Tibial artery (tissue), 4 donors: ENCODE data around the gene C1orf198.

Source experiments
- DNase-seq, 2 donors: peaks; one replicate each; pipeline ENCODE4 v3.0.0-alpha.2; 2019
- H3K27ac ChIP-seq, 2 donors: fragments of 200-600 bp; sonication (generic) in 1 of 2; 1 replicate in 1 of 2; 2 replicates in 1 of 2; pipeline ENCODE4 v1.5.1; 2018 to 2019; ENCODE audit warnings: mild to moderate bottlenecking in 1 of 2
- H3K27me3 ChIP-seq, 2 donors: fragments of 200-600 bp; sonication (generic) in 1 of 2; one replicate each; pipeline versions ENCODE4 v1.5.1 to v1.6.0; 2016 to 2019
- H3K36me3 ChIP-seq, 3 donors: fragments of 200-600 bp; sonication (generic) in 2 of 3; one replicate each; pipeline ENCODE4 v1.5.1; 2016 to 2019; ENCODE audit warnings: mild to moderate bottlenecking in 2 of 3
- H3K4me1 ChIP-seq, 4 donors: fragments of 200-600 bp; sonication (generic) in 2 of 4; 1 replicate in 3 of 4; 2 replicates in 1 of 4; pipeline ENCODE4 v1.5.1; 2016 to 2019
- H3K4me3 ChIP-seq, 2 donors: fragments of 200-600 bp; sonication (generic) in 1 of 2; 1 replicate in 1 of 2; 2 replicates in 1 of 2; pipeline ENCODE4 v1.5.1; 2018 to 2019; ENCODE audit warnings: mild to moderate bottlenecking in 2 of 2
- H3K9me3 ChIP-seq, 3 donors: fragments of 200-600 bp; sonication (generic) in 1 of 3; one replicate each; pipeline ENCODE4 v1.5.1; 2016 to 2019
- CTCF ChIP-seq, 2 experiments: fragments of 200-600 bp in 1 of 2; fragments of 450-650 bp in 1 of 2; IDR thresholded peaks; one replicate each; pipeline ENCODE4 v1.5.1; 2017 to 2019; ENCODE audit warnings: antibody characterized with exemption in 2 of 2, mild to moderate bottlenecking in 1 of 2, moderate library complexity in 1 of 2
- intact Hi-C: fragments of 100-400 bp; cut with DNase I; formaldehyde crosslinking; loops from one replicate; pipeline ENCODE4 v1.15.0; 2023; ENCODE audit warnings: low total_unique reads

C1orf198 gene

DNA sequence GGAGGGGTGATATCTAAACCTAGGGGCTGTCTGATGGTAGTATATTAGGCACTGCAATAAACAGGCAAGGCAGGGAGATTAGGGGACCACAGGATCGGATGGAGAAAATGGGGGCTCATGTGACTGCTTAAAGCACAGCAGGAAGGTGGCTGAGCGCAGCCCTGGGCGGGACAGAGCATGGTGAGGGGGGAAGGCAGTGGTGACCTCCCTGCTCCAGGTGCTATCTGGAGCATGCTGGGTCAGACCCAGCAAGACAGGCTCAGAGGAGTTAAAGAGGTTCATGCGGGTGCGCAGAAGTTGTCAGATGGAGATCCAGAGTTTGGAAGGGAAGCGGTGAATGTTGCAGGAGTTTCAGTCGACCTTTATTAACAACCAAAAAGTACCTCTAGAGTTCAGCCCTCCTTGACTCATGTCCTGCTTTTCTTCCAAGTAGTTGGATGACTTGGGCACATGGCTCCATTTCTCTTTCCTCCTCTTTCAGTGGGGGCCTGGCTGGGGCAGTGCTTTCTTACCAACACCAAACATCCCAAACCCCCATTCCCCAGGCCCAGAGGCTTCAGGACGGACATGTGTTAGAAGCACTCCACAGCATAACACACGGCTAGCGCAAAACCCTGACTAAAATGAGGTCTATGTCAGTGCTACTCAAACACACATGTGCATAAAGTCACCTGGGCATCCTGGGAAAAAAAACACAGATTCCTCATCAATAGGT lies 79.6 kb downstream of the C1orf198 start:
- no peak overlapping the region for H3K27ac ChIP-seq
- no peaks in the 10 kb centered on the region for H3K27me3 ChIP-seq
- no peaks in the 10 kb centered on the region for H3K36me3 ChIP-seq
- intact Hi-C loops: no loop called here
- H3K4me3 ChIP-seq: no peak overlapping the region
- no peaks in the 10 kb centered on the region for H3K9me3 ChIP-seq
- no peak for TF ChIP-seq CTCF (IDR thresholded peaks at IDR 0.05)
- H3K4me1 ChIP-seq: no peaks in the 10 kb centered on the region
- no peak for DNase-seq

DNA sequence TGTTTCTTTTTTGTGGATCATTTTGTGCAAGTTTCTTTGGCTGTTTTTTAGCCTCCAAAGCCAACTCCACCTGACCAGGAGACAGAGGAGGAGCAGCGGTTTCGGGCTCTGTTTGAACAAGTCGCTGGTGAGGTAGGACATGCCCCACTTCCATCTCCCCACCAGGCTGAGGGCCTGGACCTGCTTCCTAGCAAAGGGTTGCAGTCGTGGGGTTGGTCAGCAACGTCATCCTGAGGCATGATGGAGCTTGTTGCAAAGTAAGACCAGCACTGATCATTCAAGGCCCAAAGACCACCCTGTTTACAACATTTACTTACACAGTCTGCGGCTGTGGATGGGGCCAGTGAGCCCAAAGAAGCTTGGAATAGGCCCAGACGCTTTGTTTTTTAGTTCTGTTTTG lies 80.8 kb downstream of the C1orf198 start:
- no peaks in the 10 kb centered on the region for H3K4me1 ChIP-seq
- H3K36me3 ChIP-seq: no peaks in the 10 kb centered on the region
- H3K27ac ChIP-seq: no peak overlapping the region
- TF ChIP-seq CTCF (IDR thresholded peaks at IDR 0.05): no peak
- intact Hi-C loops: no loop called here
- H3K27me3 ChIP-seq: no peaks in the 10 kb centered on the region
- H3K4me3 ChIP-seq: no peak overlapping the region
- no peak for DNase-seq
- H3K9me3 ChIP-seq: no peaks in the 10 kb centered on the region
